WTC11 (cell line): ENCODE measurements around the gene AFF2. TPM values are rescaled to one million over a fixed set of nuclear protein-coding genes. Genes with fewer than 3 reads are reported as not detected.

Experiments used
- ATAC-seq: fragments of 200-7000 bp; cut with Tn5 transposase; 2 replicates; pipeline ENCODE4 v1.10.0; 2021; ENCODE audit warnings: mild to moderate bottlenecking, moderate library complexity
- CTCF ChIA-PET: fragments of 300-600 bp; sonication (Branson Sonifier 250); formaldehyde crosslinking; loops from one replicate; lab custom pipeline; 2021; ENCODE audit warnings: antibody characterized with exemption; lab: Charles Lee
- POLR2A ChIA-PET: fragments of 350-600 bp; sonication (Branson Sonifier 250); formaldehyde crosslinking; loops from one replicate; lab custom pipeline; 2021; ENCODE audit warnings: antibody characterized with exemption; lab: Charles Lee
- DNase-seq: peaks from one replicate; pipeline ENCODE4 v3.0.0; 2021; ENCODE audit warnings: low spot score
- H3K27ac Mint-ChIP-seq: 2 replicates; pipeline ENCODE4 v1.8.0; 2021; ENCODE audit warnings: mixed read lengths
- H3K27me3 Mint-ChIP-seq: 2 replicates; pipeline ENCODE4 v1.8.0; 2021; ENCODE audit warnings: low read depth, mild to moderate bottlenecking, moderate library complexity, mixed read lengths
- H3K36me3 Mint-ChIP-seq: 2 replicates; pipeline ENCODE4 v1.8.0; 2021; ENCODE audit warnings: mixed read lengths
- H3K4me1 Mint-ChIP-seq: 2 replicates; pipeline ENCODE4 v1.8.0; 2022; ENCODE audit warnings: mixed read lengths
- H3K4me3 Mint-ChIP-seq: 2 replicates; pipeline ENCODE4 v1.8.0; 2021; ENCODE audit warnings: mild to moderate bottlenecking, moderate library complexity, mixed read lengths
- H3K9me3 Mint-ChIP-seq: 2 replicates; pipeline ENCODE4 v1.8.0; 2021; ENCODE audit warnings: mixed read lengths
- ARID4B ChIP-seq: sonication (generic); formaldehyde crosslinking; IDR thresholded peaks from 2 replicates; pipeline ENCODE4 v1.8.0; 2023; ENCODE audit warnings: missing genetic modification reagents, mild to moderate bottlenecking, borderline replicate concordance
- ATF2 ChIP-seq: sonication (generic); formaldehyde crosslinking; IDR thresholded peaks from 2 replicates; pipeline ENCODE4 v1.8.1; 2022; ENCODE audit warnings: low read depth, missing genetic modification reagents, borderline replicate concordance
- CTCF ChIP-seq: fragments of 200-600 bp; IDR thresholded peaks from 2 replicates; pipeline ENCODE4 v1.8.0; 2022; ENCODE audit warnings: antibody characterized with exemption
- E2F1 ChIP-seq: sonication (generic); formaldehyde crosslinking; IDR thresholded peaks from 2 replicates; pipeline ENCODE4 v1.8.0; 2022; ENCODE audit warnings: mild to moderate bottlenecking, missing genetic modification reagents
- EMX1 ChIP-seq: fragments of 250-450 bp; sonication (Bioruptor Pico); IDR thresholded peaks from 2 replicates; pipeline ENCODE4 v1.8.0; 2021; ENCODE audit warnings: mild to moderate bottlenecking
- FOXP1 ChIP-seq: sonication (generic); formaldehyde crosslinking; IDR thresholded peaks from 2 replicates; pipeline ENCODE4 v1.8.0; 2022; ENCODE audit warnings: missing genetic modification reagents, mild to moderate bottlenecking, moderate library complexity, borderline replicate concordance
- JUN ChIP-seq: sonication (generic); formaldehyde crosslinking; IDR thresholded peaks from 2 replicates; pipeline ENCODE4 v1.8.0; 2023; ENCODE audit warnings: mild to moderate bottlenecking, missing genetic modification reagents
- MYBL2 ChIP-seq: sonication (generic); formaldehyde crosslinking; IDR thresholded peaks from 2 replicates; pipeline ENCODE4 v1.8.1; 2023; ENCODE audit warnings: mild to moderate bottlenecking, moderate library complexity, missing genetic modification reagents
- NFE2L1 ChIP-seq: sonication (generic); formaldehyde crosslinking; IDR thresholded peaks from 2 replicates; pipeline ENCODE4 v1.8.1; 2023; ENCODE audit warnings: missing genetic modification reagents
- NR1H2 ChIP-seq: sonication (generic); formaldehyde crosslinking; IDR thresholded peaks from 2 replicates; pipeline ENCODE4 v1.9.0; 2021; ENCODE audit warnings: mild to moderate bottlenecking, moderate library complexity, missing genetic modification reagents
- PREB ChIP-seq: sonication (generic); formaldehyde crosslinking; IDR thresholded peaks from 2 replicates; pipeline ENCODE4 v1.8.1; 2022; ENCODE audit warnings: mild to moderate bottlenecking, missing genetic modification reagents, moderate library complexity, borderline replicate concordance
- SMAD3 ChIP-seq: sonication (generic); formaldehyde crosslinking; IDR thresholded peaks from 2 replicates; pipeline ENCODE4 v1.8.0; 2022; ENCODE audit warnings: missing genetic modification reagents, mild to moderate bottlenecking, borderline replicate concordance
- TEAD4 ChIP-seq: sonication (generic); formaldehyde crosslinking; IDR thresholded peaks from 2 replicates; pipeline ENCODE4 v1.8.0; 2022; ENCODE audit warnings: mild to moderate bottlenecking, missing genetic modification reagents
- USF1 ChIP-seq: sonication (generic); formaldehyde crosslinking; IDR thresholded peaks from 2 replicates; pipeline ENCODE4 v1.8.0; 2022; ENCODE audit warnings: mild to moderate bottlenecking, missing genetic modification reagents
- ZNF219 ChIP-seq: sonication (generic); formaldehyde crosslinking; IDR thresholded peaks from 2 replicates; pipeline ENCODE4 v1.8.0; 2023; ENCODE audit warnings: missing genetic modification reagents, mild to moderate bottlenecking, borderline replicate concordance
- ZNF263 ChIP-seq: sonication (generic); formaldehyde crosslinking; IDR thresholded peaks from 2 replicates; pipeline ENCODE4 v1.8.1; 2022; ENCODE audit warnings: low read depth, mild to moderate bottlenecking, moderate library complexity, missing genetic modification reagents
- ZNF416 ChIP-seq: fragments of 250-450 bp; sonication (Bioruptor Pico); IDR thresholded peaks from 2 replicates; pipeline ENCODE4 v1.9.0; 2021; ENCODE audit warnings: mild to moderate bottlenecking, inconsistent platforms
- ZNF423 ChIP-seq: fragments of 250-450 bp; sonication (Bioruptor Pico); IDR thresholded peaks from 2 replicates; pipeline ENCODE4 v2.1.2; 2022; ENCODE audit warnings: mild to moderate bottlenecking, moderate library complexity
- ZNF425 ChIP-seq: fragments of 250-450 bp; sonication (Bioruptor Pico); conservative IDR thresholded peaks from 2 replicates; pipeline ENCODE4 v1.9.0; 2021; ENCODE audit warnings: mild to moderate bottlenecking
- total RNA-seq: library from RNA; stranded (reverse); gene quantifications from 3 replicates; pipeline ENCODE4 v1.2.3, GENCODE V29; 2021

Gene AFF2
- total RNA-seq, 1 experiment from 2014 or later: 7.6 TPM

GRCh38 chrX:148874636-148875246, 374.3 kb downstream of the AFF2 start:
- no peak for ATAC-seq
- no peak overlapping the region for H3K27ac Mint-ChIP-seq
- ChIA-PET POLR2A (no interaction called here), CTCF (no interaction called here)
- H3K27me3 Mint-ChIP-seq: no peaks in the 10 kb centered on the region
- no peaks in the 10 kb centered on the region for H3K36me3 Mint-ChIP-seq
- no peak for TF ChIP-seq ZNF219 (CRISPR knock-in tag)
- TF ChIP-seq ZNF416 (CRISPR knock-in tag): no peak
- no peak for TF ChIP-seq NR1H2 (CRISPR knock-in tag)
- TF ChIP-seq TEAD4: no peak
- no peak for TF ChIP-seq E2F1 (CRISPR knock-in tag)
- TF ChIP-seq EMX1 (CRISPR knock-in tag): no peak
- TF ChIP-seq USF1 (CRISPR knock-in tag): no peak
- no peak for TF ChIP-seq ZNF263 (CRISPR knock-in tag)
- no peak for TF ChIP-seq FOXP1
- no peak for TF ChIP-seq ZNF423 (CRISPR knock-in tag)
- no peak for TF ChIP-seq NFE2L1
- no peak for TF ChIP-seq ARID4B (CRISPR knock-in tag)
- TF ChIP-seq, all 79 proteins: peak for 0
- H3K4me3 Mint-ChIP-seq: no peak overlapping the region
- no peaks in the 10 kb centered on the region for H3K9me3 Mint-ChIP-seq
- DNase-seq: no peak
- peaks cover 6% of the 10 kb centered on the region for H3K4me1 Mint-ChIP-seq

- H3K27ac Mint-ChIP-seq: no peak overlapping the region
- H3K4me3 Mint-ChIP-seq: no peak overlapping the region
- no peaks in the 10 kb centered on the region for H3K27me3 Mint-ChIP-seq
- CTCF ChIA-PET: no interaction called here
- no peaks in the 10 kb centered on the region for H3K9me3 Mint-ChIP-seq
- no peak for TF ChIP-seq E2F1 (CRISPR knock-in tag)
- no peak for TF ChIP-seq NFE2L1
- TF ChIP-seq SMAD3: no peak
- TF ChIP-seq ZNF219 (CRISPR knock-in tag): no peak
- no peak for TF ChIP-seq ATF2 (CRISPR knock-in tag)
- no peak for TF ChIP-seq JUN (CRISPR knock-in tag)
- TF ChIP-seq PREB: no peak
- no peak for TF ChIP-seq ZNF425 (CRISPR knock-in tag)
- TF ChIP-seq CTCF: no peak
- no peak for TF ChIP-seq MYBL2 (CRISPR knock-in tag)
- H3K4me1 Mint-ChIP-seq: no peaks in the 10 kb centered on the region
- POLR2A ChIA-PET: no interaction called here
- ATAC-seq (no peak), DNase-seq (no peak)
- no peaks in the 10 kb centered on the region for H3K36me3 Mint-ChIP-seq
These were observed 378.0 kb downstream of the AFF2 start for GRCh38 chrX:148878371-148878770.
